Effector memory CD4-positive, alpha-beta T cell (primary cell): ENCODE measurements around the gene ADAMTSL2.

Experiments used
- DNase-seq, 3 donors: peaks; one replicate each; pipeline ENCODE4 v3.0.0-alpha.2; 2020
- H3K27ac ChIP-seq: 2 replicates; pipeline ENCODE4 v1.7.0; 2013; ENCODE audit warnings: mild to moderate bottlenecking, low read length, moderate library complexity; ENCODE audit not compliant: insufficient read depth, poor library complexity, severe bottlenecking
- H3K27me3 ChIP-seq: replicated peaks from 2 replicates; pipeline ENCODE4 v1.7.0; 2013; ENCODE audit warnings: mild to moderate bottlenecking, low read length; ENCODE audit not compliant: insufficient read depth, control insufficient read depth, poor library complexity, severe bottlenecking
- H3K36me3 ChIP-seq: 2 replicates; pipeline ENCODE4 v1.7.0; 2013; ENCODE audit warnings: mild to moderate bottlenecking, low read length, moderate library complexity; ENCODE audit not compliant: control insufficient read depth, insufficient read depth
- H3K4me1 ChIP-seq: 2 replicates; pipeline ENCODE4 v1.7.0; 2013; ENCODE audit warnings: low read length, mild to moderate bottlenecking; ENCODE audit not compliant: control insufficient read depth, insufficient read depth, poor library complexity, severe bottlenecking
- H3K4me3 ChIP-seq: 2 replicates; pipeline ENCODE4 v1.7.0; 2013; ENCODE audit warnings: low read length, low read depth, mild to moderate bottlenecking; ENCODE audit not compliant: insufficient read depth, poor library complexity, severe bottlenecking
- H3K9me3 ChIP-seq: 2 replicates; pipeline ENCODE4 v1.7.0; 2013; ENCODE audit warnings: mild to moderate bottlenecking, low read length, moderate library complexity; ENCODE audit not compliant: control insufficient read depth

ADAMTSL2 gene

GRCh38 chr9:133543772-133544467, 9.4 kb downstream of the ADAMTSL2 start:
- H3K27me3 ChIP-seq = no peaks in the 10 kb centered on the region
- no peaks in the 10 kb centered on the region for H3K36me3 ChIP-seq
- no peak overlapping the region for H3K27ac ChIP-seq
- H3K4me1 ChIP-seq = no peaks in the 10 kb centered on the region
- no peaks in the 10 kb centered on the region for H3K9me3 ChIP-seq
- H3K4me3 ChIP-seq = no peak overlapping the region
- no peak for DNase-seq

- Histone ChIP-seq H3K27me3 (no peaks in the 10 kb centered on the region), H3K4me1 (no peaks in the 10 kb centered on the region), H3K36me3 (no peaks in the 10 kb centered on the region), H3K9me3 (no peaks in the 10 kb centered on the region), H3K27ac (no peak overlapping the region), H3K4me3 (no peak overlapping the region)
- DNase-seq = no peak
Measured at GRCh38 chr9:133545494-133546286, 11.2 kb downstream of the ADAMTSL2 start.

- Histone ChIP-seq H3K27ac (no peak overlapping the region), H3K36me3 (no peaks in the 10 kb centered on the region), H3K27me3 (no peaks in the 10 kb centered on the region), H3K9me3 (no peaks in the 10 kb centered on the region), H3K4me3 (no peak overlapping the region), H3K4me1 (no peaks in the 10 kb centered on the region)
- no peak for DNase-seq
Measured at GRCh38 chr9:133546287-133546680, 11.8 kb downstream of the ADAMTSL2 start.

- H3K4me3 ChIP-seq = no peak overlapping the region
- no peaks in the 10 kb centered on the region for H3K27me3 ChIP-seq
- H3K36me3 ChIP-seq = no peaks in the 10 kb centered on the region
- DNase-seq = no peak
- H3K27ac ChIP-seq = no peak overlapping the region
- no peaks in the 10 kb centered on the region for H3K4me1 ChIP-seq
- no peaks in the 10 kb centered on the region for H3K9me3 ChIP-seq
Measured at GRCh38 chr9:133547116-133547515, 12.6 kb downstream of the ADAMTSL2 start.

GRCh38 chr9:133551446-133551845, 16.9 kb downstream of the ADAMTSL2 start:
- no peaks in the 10 kb centered on the region for H3K4me1 ChIP-seq
- H3K27ac ChIP-seq = no peak overlapping the region
- H3K36me3 ChIP-seq = no peaks in the 10 kb centered on the region
- H3K4me3 ChIP-seq = no peak overlapping the region
- no peaks in the 10 kb centered on the region for H3K27me3 ChIP-seq
- DNase-seq = no peak
- H3K9me3 ChIP-seq = no peaks in the 10 kb centered on the region

- Histone ChIP-seq H3K4me3 (no peak overlapping the region), H3K4me1 (no peaks in the 10 kb centered on the region), H3K9me3 (no peaks in the 10 kb centered on the region), H3K36me3 (no peaks in the 10 kb centered on the region), H3K27me3 (no peaks in the 10 kb centered on the region), H3K27ac (no peak overlapping the region)
- DNase-seq = no peak
Measured at GRCh38 chr9:133552236-133552635, 17.7 kb downstream of the ADAMTSL2 start.

GRCh38 chr9:133553123-133553522, 18.6 kb downstream of the ADAMTSL2 start:
- H3K4me3 ChIP-seq = no peak overlapping the region
- no peak overlapping the region for H3K27ac ChIP-seq
- no peaks in the 10 kb centered on the region for H3K36me3 ChIP-seq
- H3K27me3 ChIP-seq = peaks cover 3% of the 10 kb centered on the region
- DNase-seq = no peak
- H3K4me1 ChIP-seq = no peaks in the 10 kb centered on the region
- no peaks in the 10 kb centered on the region for H3K9me3 ChIP-seq

- H3K9me3 ChIP-seq = no peaks in the 10 kb centered on the region
- H3K4me1 ChIP-seq = no peaks in the 10 kb centered on the region
- H3K4me3 ChIP-seq = no peak overlapping the region
- peaks cover 9% of the 10 kb centered on the region for H3K27me3 ChIP-seq
- no peak for DNase-seq
- no peaks in the 10 kb centered on the region for H3K36me3 ChIP-seq
- H3K27ac ChIP-seq = no peak overlapping the region
Measured at GRCh38 chr9:133553973-133554713, 19.6 kb downstream of the ADAMTSL2 start.

GRCh38 chr9:133554729-133555128, 20.2 kb downstream of the ADAMTSL2 start:
- Histone ChIP-seq H3K4me3 (no peak overlapping the region), H3K27me3 (peaks cover 9% of the 10 kb centered on the region)

GRCh38 chr9:133556354-133556753, 21.9 kb downstream of the ADAMTSL2 start:
- no peaks in the 10 kb centered on the region for H3K4me1 ChIP-seq
- H3K27ac ChIP-seq = no peak overlapping the region
- no peaks in the 10 kb centered on the region for H3K36me3 ChIP-seq
- no peaks in the 10 kb centered on the region for H3K9me3 ChIP-seq
- DNase-seq = no peak
- H3K27me3 ChIP-seq = peaks cover 9% of the 10 kb centered on the region
- no peak overlapping the region for H3K4me3 ChIP-seq

More at GRCh38 chr9:133554729-133555128, 20.2 kb downstream of the ADAMTSL2 start:
- H3K27ac ChIP-seq = no peak overlapping the region
- no peak for DNase-seq
- no peaks in the 10 kb centered on the region for H3K9me3 ChIP-seq
- H3K4me1 ChIP-seq = no peaks in the 10 kb centered on the region
- H3K36me3 ChIP-seq = no peaks in the 10 kb centered on the region
